ENCODE results near the gene RPRM. TPM values are rescaled to one million over a fixed set of nuclear protein-coding genes. Genes with fewer than 3 reads are reported as not detected.
"Not testable (repeated sequence)": the region's sequence is repeated elsewhere in the genome, so short reads cannot be mapped to it uniquely, and the experiment has no call there.

Gene RPRM
- total RNA-seq, 1 donor from 2014 or later = not detected

- ATAC-seq (no peak), DNase-seq (no peak)
- intact Hi-C loops (cut with micrococcal nuclease) = no loop called here
Measured at GRCh38 chr2:153462338-153462859, 16.2 kb downstream of the RPRM start.

GRCh38 chr2:153461453-153461852 is 17.1 kb downstream of the RPRM start:
- DNase-seq = no peak
- intact Hi-C loops (cut with micrococcal nuclease) = no loop called here
- ATAC-seq = no peak

GRCh38 chr2:153455861-153456260 is 22.7 kb downstream of the RPRM start:
- intact Hi-C loops (cut with micrococcal nuclease) = no loop called here
- DNase-seq = no peak
- no peak for ATAC-seq

DNA sequence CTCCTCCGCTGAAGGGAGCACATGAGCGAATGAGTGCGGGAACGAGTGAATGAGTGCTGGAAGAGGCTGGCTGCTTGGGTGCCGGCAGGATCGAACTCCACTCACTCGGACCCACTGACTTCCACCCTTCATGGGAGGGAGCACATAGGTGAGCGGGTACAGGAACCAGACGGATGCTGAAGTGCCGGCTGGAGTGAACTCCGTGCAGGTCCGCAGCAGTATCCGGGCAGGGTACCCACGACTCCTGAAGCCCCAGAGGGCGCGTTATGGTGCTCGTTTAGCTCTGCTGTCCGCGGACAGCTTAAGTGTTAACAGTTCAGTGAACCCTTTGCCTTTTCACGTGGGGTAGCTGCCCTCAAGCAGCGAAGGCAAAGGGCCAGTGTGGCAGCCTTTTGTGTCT is 23.2 kb downstream of the RPRM start:
- ATAC-seq (no peak), DNase-seq (no peak)
- intact Hi-C loops (cut with micrococcal nuclease) = no loop called here

GRCh38 chr2:153451611-153452010 is 27.0 kb downstream of the RPRM start:
- DNase-seq (no peak), ATAC-seq (no peak)

GRCh38 chr2:153443106-153443505 is 35.5 kb downstream of the RPRM start:
- no peak for DNase-seq
- no peak for ATAC-seq
- intact Hi-C loops (cut with micrococcal nuclease) = no loop called here

More at GRCh38 chr2:153451611-153452010, 27.0 kb downstream of the RPRM start:
- intact Hi-C loops (cut with micrococcal nuclease) = no loop called here

- intact Hi-C loops (cut with micrococcal nuclease); ATAC-seq; DNase-seq: not testable (repeated sequence)
Measured at GRCh38 chr2:153442616-153443015, 35.9 kb downstream of the RPRM start.

DNA sequence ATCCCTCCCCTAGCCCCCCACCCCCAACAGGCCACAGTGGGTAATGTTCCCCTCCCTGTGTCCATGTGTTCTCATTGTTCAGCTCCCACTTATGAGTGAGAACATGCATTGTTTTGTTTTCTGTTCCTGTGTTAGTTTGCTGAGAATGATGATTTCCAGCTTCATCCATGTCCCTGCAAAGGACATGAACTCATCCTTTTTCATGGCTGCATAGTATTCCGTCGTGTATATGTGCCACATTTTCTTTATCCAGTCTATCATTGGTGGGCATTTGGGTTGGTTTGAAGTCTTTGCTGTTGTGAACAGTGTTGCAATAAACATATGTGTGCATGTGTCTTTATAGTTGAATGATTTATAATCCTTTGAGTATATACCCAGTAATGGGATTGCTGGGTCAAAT is 38.5 kb downstream of the RPRM start:
- DNase-seq; intact Hi-C loops (cut with micrococcal nuclease); ATAC-seq: not testable (repeated sequence)

GRCh38 chr2:153433403-153433802 is 45.2 kb downstream of the RPRM start:
- intact Hi-C loops (cut with micrococcal nuclease) = no loop called here
- no peak for ATAC-seq
- no peak for DNase-seq

- DNase-seq (no peak), ATAC-seq (no peak)
- intact Hi-C loops (cut with micrococcal nuclease) = no loop called here
Measured at GRCh38 chr2:153432381-153432780, 46.2 kb downstream of the RPRM start.

DNA sequence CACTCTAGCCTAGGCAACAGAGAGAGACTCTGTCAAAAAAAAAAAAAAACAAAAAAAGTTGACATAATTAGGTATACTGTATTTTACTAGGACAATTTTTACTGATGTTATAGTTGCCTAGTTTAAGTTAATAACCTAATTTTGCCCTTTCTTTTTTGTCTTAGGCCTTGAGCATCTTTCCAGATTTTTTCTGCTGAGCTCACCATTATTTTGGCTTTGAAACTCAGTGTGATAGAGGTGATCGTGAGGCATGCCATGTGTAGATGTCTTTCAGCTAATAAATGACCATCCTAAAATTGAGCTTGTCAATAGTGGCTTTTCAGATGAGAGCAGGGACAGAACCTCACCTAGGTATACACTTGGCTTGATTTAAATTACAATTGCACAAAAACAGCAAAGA is 47.4 kb downstream of the RPRM start:
- intact Hi-C loops (cut with micrococcal nuclease) = no loop called here
- no peak for ATAC-seq
- no peak for DNase-seq
